ENCODE data around the gene TENM4.

Gene TENM4

DNA sequence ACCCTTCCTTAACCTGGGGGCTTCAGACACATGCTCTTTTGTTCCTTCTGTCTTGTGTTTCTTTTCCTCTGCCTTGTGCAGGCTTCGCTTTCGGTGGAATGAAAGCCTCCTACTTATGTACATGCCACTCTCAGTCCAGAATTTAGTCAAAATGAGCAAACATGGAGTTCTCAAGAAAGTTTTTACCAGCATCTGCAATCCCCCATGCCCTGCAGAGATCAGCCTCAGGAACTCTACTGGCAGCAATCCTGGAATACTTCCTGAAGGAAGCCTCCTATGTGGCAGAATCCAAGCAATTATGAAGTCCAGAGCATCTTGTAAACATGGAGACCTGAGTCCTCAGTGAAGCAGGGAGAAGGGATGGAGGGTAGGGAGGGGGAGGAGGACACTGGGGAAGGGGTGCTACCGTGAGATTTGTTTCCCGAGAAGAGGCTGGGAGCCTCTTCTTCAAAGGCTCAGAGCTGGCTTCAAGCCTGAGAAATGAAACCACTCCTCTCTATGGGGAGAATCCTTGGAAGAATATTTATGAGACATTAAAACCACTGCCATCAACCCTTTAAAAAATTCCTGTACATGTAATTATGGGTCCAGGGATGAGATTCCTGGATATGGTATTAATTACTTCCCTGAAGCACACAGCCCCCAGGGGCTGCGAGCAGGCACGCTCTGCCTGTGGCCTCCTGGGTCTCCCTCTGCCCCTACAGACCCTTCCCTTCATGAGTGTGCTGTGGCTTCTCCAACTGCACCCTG lies 58.4 kb downstream of the TENM4 start:
- DNase-seq = no peak

DNA sequence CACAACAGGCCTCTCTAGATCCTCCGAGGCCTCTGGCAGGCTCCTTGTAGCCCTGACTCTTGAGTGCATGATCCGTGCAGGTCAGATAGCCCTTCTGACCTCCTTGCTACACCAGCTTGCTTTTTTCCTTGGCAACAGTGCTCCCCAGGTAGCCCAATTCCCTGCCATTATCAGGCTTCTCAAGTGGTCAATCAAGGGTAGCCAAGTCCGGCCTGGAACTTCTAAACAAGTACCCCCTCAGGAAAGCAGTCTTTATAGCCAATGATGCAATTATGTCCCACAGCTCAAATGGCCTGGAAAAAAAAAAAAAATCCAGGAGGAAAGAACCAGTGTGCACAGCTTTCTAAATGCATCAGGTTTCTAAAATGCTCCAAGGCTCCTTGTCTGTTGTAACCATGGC lies 59.8 kb downstream of the TENM4 start:
- DNase-seq = no peak

DNA sequence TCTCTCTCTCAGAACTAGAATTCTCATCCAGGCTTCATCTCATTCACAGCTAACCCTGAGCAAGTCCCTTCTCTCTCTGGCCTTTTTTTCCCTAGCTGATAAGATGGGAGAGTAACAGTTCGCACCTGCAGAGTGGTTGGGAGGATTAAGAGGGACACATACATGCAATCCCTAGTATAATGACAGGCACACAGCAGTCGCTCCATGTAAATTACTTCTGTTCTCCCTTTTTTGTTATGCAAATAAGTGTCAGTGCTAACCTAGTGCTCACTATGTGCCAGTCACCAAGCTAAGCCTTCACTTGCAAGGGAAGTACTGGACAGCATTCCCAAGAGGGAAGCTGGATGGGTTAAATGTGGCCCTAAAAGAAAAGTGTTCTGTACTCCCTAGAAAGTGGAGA lies 63.4 kb downstream of the TENM4 start:
- no peak for DNase-seq

DNA sequence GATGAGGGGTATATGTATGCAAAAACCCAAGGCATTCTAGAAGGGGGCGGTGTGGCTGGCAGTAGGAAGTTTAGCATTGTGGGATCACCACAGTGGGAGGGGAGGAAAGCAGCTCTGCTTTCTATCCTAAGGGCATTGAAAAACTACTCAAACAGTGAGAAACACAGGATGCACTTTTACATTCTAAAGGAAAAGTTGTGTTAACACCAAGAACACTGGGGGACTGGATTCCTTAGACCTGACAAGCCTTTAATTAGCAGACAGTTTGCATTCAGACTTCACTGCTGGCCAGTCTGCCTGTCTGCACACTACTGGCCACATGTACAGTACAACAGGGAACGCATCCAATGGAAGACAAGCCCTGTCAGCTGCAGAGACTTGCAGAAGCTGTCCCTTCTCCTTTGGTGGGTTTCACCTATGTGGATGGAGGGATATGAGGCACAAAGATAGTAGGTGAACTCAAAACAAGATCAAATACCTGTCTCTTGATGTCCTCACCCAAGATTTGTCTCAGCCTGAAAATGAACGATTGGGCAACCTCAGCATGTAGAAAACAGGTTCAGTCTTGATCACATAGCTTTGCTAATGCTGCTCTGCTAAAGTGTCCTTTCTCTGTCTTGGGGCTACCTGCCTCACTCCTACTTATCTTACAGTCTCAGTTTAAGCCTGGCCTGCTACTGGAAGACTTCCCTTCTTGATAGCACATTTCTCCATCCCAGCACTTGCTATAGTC lies 64.8 kb downstream of the TENM4 start:
- no peak for DNase-seq

DNA sequence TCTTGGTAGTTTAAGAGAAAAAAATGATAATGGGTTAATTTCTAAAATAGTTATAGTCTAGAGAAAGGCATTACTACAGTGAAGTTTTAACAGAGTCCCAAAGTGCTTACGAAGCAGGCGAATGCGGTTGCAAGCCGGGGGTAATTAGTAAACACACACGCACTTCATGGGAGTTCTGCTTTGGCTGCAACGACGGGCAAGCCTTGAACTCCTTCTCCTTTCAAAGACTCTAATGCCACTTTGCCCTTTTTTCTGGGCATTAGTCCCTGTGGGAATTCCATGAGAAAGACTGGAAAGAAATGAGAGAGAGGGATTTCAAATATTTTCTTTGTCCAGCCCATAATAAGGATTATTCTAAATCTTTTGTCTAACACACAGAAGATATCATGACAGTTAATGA lies 66.1 kb downstream of the TENM4 start:
- no peak for DNase-seq

DNA sequence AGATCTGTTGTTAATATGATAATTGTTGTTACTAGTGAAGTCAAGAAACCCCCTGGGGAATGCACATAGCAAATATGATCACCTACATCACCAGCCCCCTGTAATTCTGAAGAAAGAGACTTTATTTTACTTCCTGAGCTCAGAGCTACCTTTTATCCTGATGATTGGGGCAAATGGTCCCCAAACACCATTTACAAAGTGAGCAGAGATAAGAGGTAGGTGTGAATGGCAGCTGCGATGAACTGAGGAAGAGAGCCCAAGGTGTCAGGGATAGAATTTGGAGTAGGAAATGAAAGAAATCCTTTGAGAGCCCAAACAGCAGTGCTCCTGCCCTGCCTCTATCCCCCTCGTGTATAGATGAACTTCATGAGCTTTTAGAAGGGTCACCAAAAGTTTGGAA lies 69.1 kb downstream of the TENM4 start:
- DNase-seq = no peak

DNA sequence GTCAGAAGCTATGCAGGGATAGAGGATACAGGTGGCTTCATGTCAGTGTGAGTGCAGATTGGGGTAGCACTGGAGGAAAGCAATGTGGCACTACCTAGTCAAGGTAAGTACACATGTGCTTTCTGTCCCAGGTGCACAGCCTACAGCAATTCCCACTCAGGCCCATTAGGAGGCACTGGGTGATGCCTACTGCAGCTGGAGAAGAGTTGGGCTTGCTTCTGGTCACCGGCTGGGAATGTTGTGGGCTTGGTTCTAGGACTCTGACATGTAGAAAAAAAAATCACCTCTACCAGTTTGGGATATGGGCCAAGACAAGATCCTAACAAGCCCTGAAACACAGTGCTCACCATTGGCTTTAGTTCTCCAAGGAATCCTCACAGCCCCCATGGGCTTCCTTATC lies 69.7 kb downstream of the TENM4 start:
- DNase-seq = no peak

DNA sequence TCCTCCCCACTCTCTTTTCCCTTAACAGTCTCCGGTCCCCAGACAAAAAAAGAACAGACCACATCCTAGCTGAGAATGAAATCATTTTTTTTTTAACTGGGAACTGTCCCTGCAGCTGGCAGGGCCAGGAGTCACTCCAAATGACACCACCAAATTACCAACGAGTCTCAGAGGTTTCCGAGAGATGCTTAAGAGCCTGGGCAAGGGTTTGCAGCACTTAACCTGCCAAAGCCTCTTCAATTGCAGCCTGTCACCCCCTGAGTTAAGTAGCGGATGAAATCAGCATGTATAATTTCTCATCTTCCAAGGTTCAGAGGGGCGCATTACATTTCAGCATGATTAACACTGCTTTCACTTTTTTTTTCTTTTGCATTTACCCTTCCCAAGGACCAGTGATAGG lies 71.8 kb downstream of the TENM4 start:
- DNase-seq = no peak

DNA sequence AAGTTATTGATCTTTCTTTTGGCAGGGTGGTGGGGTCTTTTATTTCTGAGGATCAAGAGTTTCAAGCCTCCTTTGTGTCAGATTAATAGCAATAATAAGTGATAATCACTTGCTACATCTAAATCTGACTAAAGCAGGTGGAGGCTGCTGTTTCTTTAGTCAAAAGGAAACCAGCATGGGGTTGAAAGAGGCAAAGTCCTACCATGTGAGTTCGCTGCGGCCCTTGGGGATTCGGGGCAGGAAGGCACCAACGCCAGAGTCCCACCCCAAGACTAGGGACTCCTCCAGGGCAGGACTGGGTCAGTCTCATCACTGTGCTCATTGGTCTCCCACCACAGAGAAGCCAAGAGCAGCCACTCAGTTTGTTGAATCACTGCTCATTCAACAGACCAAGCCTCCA lies 73.0 kb downstream of the TENM4 start:
- no peak for DNase-seq

DNA sequence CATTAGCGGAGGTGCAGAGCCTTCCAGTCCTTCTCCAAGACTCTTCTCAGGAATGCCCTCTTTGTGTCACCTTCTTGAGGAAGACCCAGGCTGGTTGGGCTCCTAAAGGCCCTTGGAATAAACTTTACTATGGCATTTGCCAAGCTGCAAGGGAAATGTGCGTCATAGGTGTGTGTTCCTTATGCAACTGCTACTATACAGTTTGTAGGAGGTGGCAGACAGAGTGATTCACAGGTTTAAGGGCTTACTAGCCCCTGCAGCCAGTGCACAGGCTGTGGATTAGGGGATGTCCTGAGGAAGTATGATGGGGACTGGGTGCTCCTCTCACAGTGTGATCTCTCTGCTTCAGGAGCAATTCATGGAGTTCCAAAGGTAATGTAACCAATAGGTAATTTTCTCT lies 74.6 kb downstream of the TENM4 start:
- DNase-seq = no peak

DNA sequence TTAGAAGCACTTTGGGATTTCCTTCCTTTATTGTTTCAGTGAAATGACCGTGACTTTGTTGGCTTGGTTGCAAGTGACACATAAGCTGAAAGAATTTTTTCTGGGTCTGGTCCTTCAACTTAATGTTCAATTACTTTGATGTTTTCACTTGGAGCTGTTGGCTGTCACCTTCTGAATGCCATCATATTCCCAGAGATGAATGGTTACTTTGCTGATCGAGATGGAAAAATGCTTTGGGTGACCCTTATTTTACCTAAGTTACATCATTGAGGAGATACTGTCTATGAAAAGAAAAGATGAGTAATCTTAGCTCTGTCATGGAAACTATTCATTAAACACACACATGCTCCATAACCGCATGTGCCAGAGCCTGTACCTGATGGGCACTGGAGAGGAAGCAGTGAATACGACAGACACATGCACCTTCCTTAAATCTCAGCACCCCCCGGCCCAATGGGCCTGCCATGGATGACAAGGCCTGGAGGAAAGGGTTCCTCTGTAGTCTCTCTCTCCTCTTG lies 76.9 kb downstream of the TENM4 start:
- no peak for DNase-seq

DNA sequence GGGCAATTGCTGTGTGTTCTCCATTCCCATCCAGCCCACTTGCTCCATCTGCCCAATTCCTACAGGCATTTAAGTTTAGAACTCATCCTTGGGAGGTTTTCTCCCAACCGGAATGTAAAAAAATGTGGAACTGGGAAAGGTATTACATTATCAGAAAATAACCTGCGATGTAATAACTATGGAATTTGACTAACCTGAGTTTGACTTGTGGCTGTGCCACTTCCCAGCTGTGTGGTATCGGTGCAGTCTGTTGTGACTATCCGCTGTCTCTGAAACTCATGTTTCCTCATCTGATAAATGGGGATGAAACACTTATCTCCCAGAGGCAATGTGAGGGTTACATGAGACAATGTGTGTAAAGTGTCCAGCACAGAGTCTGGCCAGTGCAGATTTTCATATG lies 77.6 kb downstream of the TENM4 start:
- DNase-seq = no peak

DNA sequence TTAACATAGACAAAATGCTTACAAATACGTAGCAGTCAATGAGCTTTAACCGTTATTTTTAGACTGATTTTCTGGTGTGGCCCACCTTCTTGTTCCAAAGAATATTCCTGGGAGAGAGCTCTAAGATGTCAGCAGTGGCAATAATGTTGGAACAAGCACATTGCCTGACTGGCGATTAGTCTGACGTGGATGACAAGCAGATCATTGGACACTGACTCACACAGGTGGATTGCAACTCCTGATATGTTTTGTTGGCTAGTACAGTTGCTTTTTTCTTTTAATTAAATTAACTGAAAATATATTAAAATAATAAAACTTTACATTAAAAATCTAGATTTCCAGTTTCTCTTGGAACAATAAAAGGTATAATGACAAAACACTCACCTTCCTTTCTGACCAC lies 78.0 kb downstream of the TENM4 start:
- DNase-seq = no peak

DNA sequence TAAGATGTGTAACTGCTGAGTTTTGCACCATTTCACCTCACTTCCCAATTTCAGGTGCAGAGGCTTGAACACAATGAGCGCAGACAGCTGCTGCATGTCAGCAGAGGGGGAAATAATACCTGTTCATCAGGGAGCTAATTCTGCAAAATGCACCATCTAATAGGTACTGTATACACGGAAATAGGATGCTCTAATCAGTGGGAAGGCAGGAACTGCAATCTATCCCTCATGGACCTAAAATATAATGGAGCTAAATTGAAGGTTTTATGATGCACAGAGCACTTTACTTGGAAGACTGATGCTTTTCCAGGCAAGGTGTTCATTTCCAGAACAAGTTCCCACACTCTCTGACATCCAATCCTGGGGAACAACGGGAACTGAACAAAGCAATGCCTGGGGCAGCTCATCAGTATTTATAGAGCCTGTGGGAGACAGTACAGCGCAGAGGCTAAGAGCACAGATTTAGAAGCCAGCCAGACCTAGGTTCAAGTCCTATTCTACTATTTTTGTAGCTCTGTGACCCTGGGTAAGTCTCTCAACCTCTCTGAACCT lies 78.5 kb downstream of the TENM4 start:
- DNase-seq = no peak

DNA sequence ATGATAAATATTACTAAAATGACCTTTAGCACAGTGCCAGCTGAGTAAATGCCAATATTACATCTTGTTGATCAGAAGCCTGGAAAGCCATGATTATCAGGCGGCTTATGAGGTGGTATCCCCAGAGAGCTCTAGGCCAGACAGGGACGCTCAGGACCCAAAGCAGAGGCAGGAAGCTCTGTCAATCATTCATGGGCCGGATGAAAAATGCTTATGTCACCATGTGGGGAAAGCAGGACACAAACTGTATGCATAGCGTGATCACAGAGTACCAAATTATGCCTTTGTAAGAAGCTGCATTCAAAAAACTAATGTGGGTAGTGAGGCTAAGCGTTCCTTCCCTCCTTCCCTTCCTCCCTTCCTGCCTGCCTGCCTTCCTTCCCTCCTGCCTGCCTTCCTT lies 82.6 kb downstream of the TENM4 start:
- no peak for DNase-seq

DNA sequence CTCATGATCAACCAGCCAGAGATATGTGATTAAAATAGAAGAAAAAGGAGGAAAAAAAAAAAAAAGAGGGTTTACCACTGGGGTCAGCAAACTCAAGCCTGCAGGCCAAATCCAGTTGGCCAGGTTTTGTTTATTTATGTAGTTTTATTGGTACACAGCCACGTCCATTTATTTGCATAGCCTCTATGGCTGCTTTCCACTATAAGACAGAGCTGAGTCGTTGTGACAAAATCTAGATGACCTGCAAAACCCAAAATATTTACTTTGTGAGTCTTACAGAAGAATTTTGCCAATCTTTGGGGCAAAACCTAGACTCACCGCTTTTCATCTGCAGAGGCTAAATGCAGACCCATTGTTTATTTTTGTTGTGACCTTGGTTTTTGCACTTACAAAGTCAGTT lies 87.1 kb downstream of the TENM4 start:
- no peak for DNase-seq

DNA sequence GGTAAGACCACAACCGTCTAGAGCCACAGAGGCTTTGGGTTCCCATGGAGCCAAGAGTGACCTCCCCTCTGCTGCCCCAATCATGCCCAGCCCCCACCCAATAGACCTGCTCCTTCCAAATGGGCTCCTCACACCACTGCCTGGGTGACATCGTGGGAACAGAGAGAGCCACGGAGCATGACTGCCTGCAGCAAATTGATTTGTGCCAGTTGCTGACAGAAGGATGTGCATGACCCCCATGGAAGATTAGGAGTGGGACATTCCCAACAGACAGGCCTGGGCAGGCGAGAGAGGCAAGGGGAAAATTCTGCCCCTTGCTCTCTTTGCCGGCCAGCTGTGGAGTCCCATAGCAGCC lies 88.5 kb downstream of the TENM4 start:
- DNase-seq = no peak

DNA sequence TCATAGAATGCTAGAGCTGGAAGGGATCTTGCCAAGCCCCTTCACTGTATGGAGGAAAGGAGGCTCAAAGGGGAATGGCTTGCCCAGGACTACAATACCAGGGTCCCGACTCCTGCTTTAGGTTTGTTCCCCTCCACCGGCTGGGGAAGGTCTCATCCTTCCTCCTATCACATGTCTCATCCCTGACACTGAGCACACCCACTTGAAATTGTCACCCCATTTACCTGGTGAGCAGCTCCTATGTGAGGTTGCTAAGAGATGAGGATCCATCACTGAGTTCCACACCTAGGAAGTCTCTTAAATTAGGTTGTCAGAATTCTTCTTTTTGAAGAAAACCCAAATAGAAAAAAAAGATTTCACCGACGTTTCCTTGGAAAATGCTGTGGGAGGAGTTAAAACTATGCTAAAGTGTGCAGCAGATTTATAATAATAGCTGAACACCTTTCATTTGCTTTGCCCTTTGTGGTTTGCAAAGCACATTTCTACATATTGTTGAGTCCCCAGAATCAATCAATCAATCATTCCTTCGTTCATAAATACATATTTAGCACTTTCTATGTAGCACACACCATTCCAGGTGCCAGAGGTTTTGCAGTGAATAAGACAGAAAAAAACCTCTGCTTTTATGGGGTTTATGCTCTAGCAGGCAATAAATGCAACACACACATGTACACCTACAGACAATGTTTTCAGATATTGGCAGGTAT lies 91.7 kb downstream of the TENM4 start:
- no peak for DNase-seq

DNA sequence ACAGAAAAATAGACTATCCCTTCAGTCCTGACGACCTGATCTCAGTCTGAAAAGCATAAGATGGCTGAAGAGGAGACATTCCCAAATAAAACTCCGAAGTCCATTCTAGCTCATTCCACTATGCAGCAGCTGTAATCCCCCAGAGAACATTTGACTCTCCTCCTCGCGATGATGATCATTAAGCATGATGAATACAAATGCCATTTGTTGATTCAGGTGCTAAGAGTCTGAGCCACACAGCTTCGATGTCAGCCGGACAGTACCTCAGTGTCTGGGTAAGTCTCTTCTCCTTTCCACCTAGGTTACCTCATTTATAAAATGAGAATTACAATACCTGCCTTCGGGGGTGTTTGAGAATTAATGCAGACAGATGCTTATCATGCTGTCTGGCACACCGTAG lies 94.8 kb downstream of the TENM4 start:
- DNase-seq = peak; percentile 21

DNA sequence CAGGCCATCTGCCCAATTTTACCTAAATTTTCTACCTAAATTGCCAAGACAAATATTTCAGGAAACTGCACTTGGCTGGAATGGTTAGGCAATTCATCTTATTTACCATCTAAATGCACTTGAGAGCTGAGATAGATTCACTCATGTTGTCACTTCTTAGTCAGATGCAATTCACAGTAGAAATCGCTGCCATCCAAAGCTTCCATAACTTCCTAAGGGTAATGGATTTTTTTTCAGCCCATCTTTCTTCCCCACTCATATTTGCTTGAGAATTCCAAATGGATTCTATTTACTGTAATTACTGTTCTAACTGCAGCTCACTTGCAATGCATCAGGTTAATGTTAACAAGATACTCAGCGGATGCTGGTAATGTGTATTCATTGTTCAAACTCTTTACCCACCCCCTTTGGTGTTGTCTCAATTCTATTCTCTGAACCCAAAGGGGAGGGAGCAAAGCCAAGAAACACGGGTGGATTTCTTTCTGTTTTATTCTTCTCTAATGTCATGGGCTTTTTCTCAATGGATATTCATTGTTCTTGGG lies 96.0 kb downstream of the TENM4 start:
- DNase-seq = no peak

DNA sequence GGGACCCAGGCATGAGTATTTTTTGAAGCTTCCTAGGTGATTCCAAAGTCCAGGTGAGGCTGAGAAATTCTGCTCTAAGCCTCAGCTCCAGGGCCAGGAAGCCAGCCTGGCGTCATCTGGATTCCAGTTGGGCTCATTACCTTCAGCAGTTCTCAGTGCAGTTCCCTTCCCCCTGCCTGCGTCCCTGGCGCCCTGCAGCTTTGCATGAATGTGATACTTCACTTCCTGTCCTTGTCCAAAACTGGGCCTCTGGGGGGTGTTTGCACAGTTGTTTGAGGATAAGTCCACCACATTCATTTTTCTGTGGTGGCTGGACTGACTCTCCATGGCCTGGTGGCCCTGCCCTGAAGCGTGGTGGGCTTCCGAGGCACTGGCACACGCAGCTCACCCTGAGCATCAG lies 98.1 kb downstream of the TENM4 start:
- no peak for DNase-seq

DNA sequence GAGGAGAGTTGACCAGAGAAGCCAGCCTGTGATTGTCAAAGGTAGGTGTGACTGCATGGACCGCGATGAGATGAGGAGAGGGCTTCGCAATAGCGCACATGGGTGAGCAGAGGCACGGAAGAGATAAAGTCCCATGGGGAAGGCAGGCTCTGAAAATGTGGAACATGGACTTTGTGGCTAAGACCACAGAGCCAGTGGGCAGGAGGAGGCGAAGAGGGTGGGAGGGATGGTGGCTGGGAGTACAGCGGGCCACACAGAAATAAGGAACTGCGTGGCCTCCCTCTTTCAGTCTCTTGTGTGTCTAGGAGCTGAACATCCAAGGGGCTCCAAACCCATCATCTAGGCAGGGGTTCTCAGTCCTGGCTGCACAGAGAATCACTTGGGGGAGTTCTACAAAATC lies 98.6 kb downstream of the TENM4 start:
- DNase-seq = no peak

DNA sequence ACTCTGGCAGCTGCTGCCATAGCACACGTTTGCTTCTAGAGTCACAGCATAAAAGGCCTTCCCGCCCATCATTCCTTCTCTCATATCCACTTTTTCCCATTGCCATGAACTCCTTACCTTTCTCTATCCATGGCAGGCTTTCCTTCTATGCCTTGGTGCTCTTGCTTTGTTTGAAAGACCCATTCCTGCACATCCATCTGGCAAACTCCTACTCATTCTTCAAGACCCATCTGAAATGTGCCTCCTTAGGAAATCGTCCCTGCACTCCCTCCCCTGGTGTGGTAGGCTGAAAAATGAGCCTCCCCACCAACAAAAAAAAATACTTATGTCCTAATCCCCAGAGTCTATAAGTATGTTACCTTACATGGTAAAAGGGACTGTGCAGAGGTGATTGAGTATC lies 100.3 kb downstream of the TENM4 start:
- DNase-seq = no peak

Data from NCI-H1930 (cell line).